Caco-2 (cell line): Measurements from ENCODE around the gene GTF3C1. TPM values are rescaled to one million over a fixed set of nuclear protein-coding genes. Genes with fewer than 3 reads are reported as not detected.

ENCODE experiments used
- BruUV-seq: library from RNA; stranded (reverse); fragments of 400-500 nt; replicated peaks from 2 replicates; lab custom pipeline; 2021; lab: Mats Ljungman, UMichigan
- CTCF ChIA-PET: fragments of 300-600 bp; sonication (Branson Sonifier 250); formaldehyde crosslinking; loops from one replicate; lab custom pipeline; 2022; ENCODE audit warnings: antibody characterized with exemption; lab: Charles Lee
- POLR2A ChIA-PET: fragments of 300-600 bp; sonication (Branson Sonifier 250); formaldehyde crosslinking; loops from one replicate; lab custom pipeline; 2022; ENCODE audit warnings: antibody characterized with exemption; lab: Charles Lee
- DNase-seq, 2 experiments: peaks; one replicate each; pipeline versions ENCODE4 v3.0.0 to v3.0.0-alpha.2; 2020 to 2022
- H3K27me3 ChIP-seq: replicated peaks from 2 replicates; pipeline ENCODE4 v1.6.0; 2011; ENCODE audit warnings: low read length; ENCODE audit not compliant: control insufficient read depth, insufficient read depth
- H3K36me3 ChIP-seq: 2 replicates; pipeline ENCODE4 v1.5.1; 2011; ENCODE audit warnings: low read length; ENCODE audit not compliant: control insufficient read depth, insufficient read depth
- H3K4me1 ChIP-seq: fragments of 250-450 bp; sonication (Bioruptor Pico); 2 replicates; pipeline ENCODE4 v1.5.1; 2020; ENCODE audit warnings: mild to moderate bottlenecking
- H3K4me3 ChIP-seq: 2 replicates; pipeline ENCODE4 v1.5.1; 2011; ENCODE audit warnings: low read depth, mild to moderate bottlenecking, control low read depth, low read length
- H3K9me3 ChIP-seq: fragments of 250-450 bp; sonication (Bioruptor Pico); 2 replicates; pipeline ENCODE4 v1.5.1; 2020; ENCODE audit warnings: mild to moderate bottlenecking, moderate library complexity
- H3K27ac Mint-ChIP-seq: one replicate; pipeline ENCODE4 v1.8.0; 2022; ENCODE audit warnings: mixed read lengths; ENCODE audit not compliant: unreplicated experiment
- H3K27me3 Mint-ChIP-seq: one replicate; pipeline ENCODE4 v1.8.0; 2022; ENCODE audit warnings: mixed read lengths; ENCODE audit not compliant: insufficient read depth, unreplicated experiment
- H3K36me3 Mint-ChIP-seq: one replicate; pipeline ENCODE4 v1.8.0; 2022; ENCODE audit warnings: mild to moderate bottlenecking, mixed read lengths; ENCODE audit not compliant: insufficient read depth, unreplicated experiment
- H3K4me1 Mint-ChIP-seq: one replicate; pipeline ENCODE4 v1.8.0; 2022; ENCODE audit warnings: low read depth, mixed read lengths; ENCODE audit not compliant: unreplicated experiment
- H3K4me3 Mint-ChIP-seq: one replicate; pipeline ENCODE4 v1.8.0; 2022; ENCODE audit warnings: mild to moderate bottlenecking, moderate library complexity, mixed read lengths; ENCODE audit not compliant: unreplicated experiment
- H3K9me3 Mint-ChIP-seq: one replicate; pipeline ENCODE4 v1.8.0; 2022; ENCODE audit warnings: mixed read lengths; ENCODE audit not compliant: unreplicated experiment
- CTCF ChIP-seq, 2 experiments: fragments of 200-600 bp in 1 of 2; IDR thresholded peaks; 1 replicate in 1 of 2; 2 replicates in 1 of 2; pipeline versions ENCODE4 v1.5.1 to v1.8.0; 2011 to 2022; ENCODE audit warnings: antibody characterized with exemption in 1 of 2, control low read depth in 1 of 2, inconsistent platforms in 1 of 2, low read depth in 1 of 2, low read length in 1 of 2, mild to moderate bottlenecking in 1 of 2, moderate library complexity in 1 of 2; ENCODE audit not compliant: insufficient read depth in 1 of 2, severe bottlenecking in 1 of 2, unreplicated experiment in 1 of 2
- intact Hi-C: fragments of 100-400 bp; cut with micrococcal nuclease; formaldehyde crosslinking; loops from one replicate; pipeline ENCODE4 v1.10.0; 2022; ENCODE audit not compliant: unreplicated experiment
- total RNA-seq: library from RNA; stranded (reverse); gene quantifications from 2 replicates; pipeline ENCODE4 v1.2.3, GENCODE V29; 2022

Gene GTF3C1
- total RNA-seq, 1 experiment from 2014 or later = 67.7 TPM

DNA sequence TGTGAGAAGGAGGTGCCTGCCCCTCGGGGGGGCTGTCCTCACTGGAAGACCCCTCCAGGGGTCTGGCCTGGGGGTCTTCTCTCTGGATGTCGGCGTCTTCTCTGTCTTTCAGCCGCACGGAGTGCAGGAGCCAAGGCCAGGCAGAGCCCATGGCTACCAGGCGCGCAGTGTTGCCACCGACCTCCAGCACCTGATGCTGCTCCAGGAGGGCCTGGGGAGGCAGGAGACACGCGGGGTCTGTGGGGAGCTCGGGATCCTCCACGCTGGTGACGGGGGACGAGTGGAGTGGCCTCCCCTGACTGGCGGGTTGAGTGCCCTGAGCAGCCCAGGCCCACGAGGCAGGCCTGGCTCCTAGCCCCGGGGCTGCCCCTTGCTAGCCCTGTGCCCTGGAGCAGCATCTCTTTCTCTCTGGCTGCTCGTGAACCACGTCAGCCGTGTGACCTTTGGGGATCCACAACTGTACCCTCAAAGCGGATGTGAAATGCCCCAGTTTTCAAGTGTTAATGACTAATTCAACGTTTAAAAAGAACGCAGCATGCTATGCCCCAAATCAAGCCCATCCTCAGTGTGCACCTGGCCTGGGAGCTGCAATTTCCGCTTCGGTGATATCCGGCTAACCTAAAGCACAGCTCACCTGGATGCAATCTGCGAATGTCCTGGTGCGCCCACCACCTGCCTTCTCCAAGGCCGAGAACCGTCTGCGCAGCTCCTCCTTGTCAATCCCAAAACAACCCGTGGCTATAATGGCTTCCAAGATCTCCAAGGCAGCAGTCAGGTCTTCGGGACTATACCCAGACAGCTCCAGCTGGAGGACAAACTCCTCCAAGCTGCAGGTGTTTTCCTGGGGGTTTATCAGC, 84.9 kb downstream of the GTF3C1 start:
- no peak overlapping the region for H3K4me3 ChIP-seq
- H3K9me3 Mint-ChIP-seq = no peaks in the 10 kb centered on the region
- POLR2A ChIA-PET = interaction anchor here (0.6 kb wide), 1 partner anchor 85 kb away, joined by 3 read pairs; the partner anchor contains the start of genes GTF3C1 and KATNIP
- CTCF ChIA-PET = interaction anchor here (0.6 kb wide), 1 partner anchor 355 kb away, joined by 5 read pairs; no protein-coding TSS in a partner anchor
- no peak for DNase-seq
- H3K4me3 Mint-ChIP-seq = no peak overlapping the region
- H3K27me3 ChIP-seq = no peaks in the 10 kb centered on the region
- peaks cover 43% of the 10 kb centered on the region for H3K36me3 Mint-ChIP-seq
- H3K9me3 ChIP-seq = no peaks in the 10 kb centered on the region
- intact Hi-C loops = loop anchor here (2.0 kb wide), 1 partner anchor 230 kb away; no protein-coding TSS in a partner anchor
- peaks cover 20% of the 10 kb centered on the region for H3K4me1 ChIP-seq
- no peaks in the 10 kb centered on the region for H3K4me1 Mint-ChIP-seq
- TSS peak; percentile 27 for BruUV-seq
- no peaks in the 10 kb centered on the region for H3K27me3 Mint-ChIP-seq
- H3K27ac Mint-ChIP-seq = no peak overlapping the region
- TF ChIP-seq CTCF (IDR thresholded peaks at IDR 0.05; ENCODE audit: insufficient read depth in 1 of 2, low read depth in 1 of 2, low read length in 1 of 2, severe bottlenecking in 1 of 2, unreplicated experiment in 1 of 2) = no peak
- peaks cover 3% of the 10 kb centered on the region for H3K36me3 ChIP-seq

- Mint-ChIP-seq H3K27ac (no peak overlapping the region), H3K4me3 (no peak overlapping the region), H3K27me3 (no peaks in the 10 kb centered on the region), H3K36me3 (peaks cover 34% of the 10 kb centered on the region), H3K9me3 (no peaks in the 10 kb centered on the region), H3K4me1 (no peaks in the 10 kb centered on the region)
- intact Hi-C loops = loop anchor here (2.0 kb wide), 1 partner anchor 229 kb away; no protein-coding TSS in a partner anchor
- no peak for DNase-seq
- no peaks in the 10 kb centered on the region for H3K27me3 ChIP-seq
- H3K4me3 ChIP-seq = no peak overlapping the region
- peaks cover 20% of the 10 kb centered on the region for H3K4me1 ChIP-seq
- POLR2A ChIA-PET = no interaction called here
- CTCF ChIA-PET = no interaction called here
- H3K36me3 ChIP-seq = peaks cover 3% of the 10 kb centered on the region
- H3K9me3 ChIP-seq = no peaks in the 10 kb centered on the region
- no TSS peak for BruUV-seq
- TF ChIP-seq CTCF (IDR thresholded peaks at IDR 0.05; ENCODE audit: insufficient read depth in 1 of 2, low read depth in 1 of 2, low read length in 1 of 2, severe bottlenecking in 1 of 2, unreplicated experiment in 1 of 2) = no peak
Measured at GRCh38 chr16:27463741-27464591, 85.7 kb downstream of the GTF3C1 start.
